ENCODE measurements around the gene KRT77. TPM values are rescaled to one million over a fixed set of nuclear protein-coding genes. Genes with fewer than 3 reads are reported as not detected.

Gene KRT77
- total and polyA plus RNA-seq, 10 of the 15 experiments (the other 5 are each of a cell fraction or from before 2014, with no cell fraction given), result not detected

DNA sequence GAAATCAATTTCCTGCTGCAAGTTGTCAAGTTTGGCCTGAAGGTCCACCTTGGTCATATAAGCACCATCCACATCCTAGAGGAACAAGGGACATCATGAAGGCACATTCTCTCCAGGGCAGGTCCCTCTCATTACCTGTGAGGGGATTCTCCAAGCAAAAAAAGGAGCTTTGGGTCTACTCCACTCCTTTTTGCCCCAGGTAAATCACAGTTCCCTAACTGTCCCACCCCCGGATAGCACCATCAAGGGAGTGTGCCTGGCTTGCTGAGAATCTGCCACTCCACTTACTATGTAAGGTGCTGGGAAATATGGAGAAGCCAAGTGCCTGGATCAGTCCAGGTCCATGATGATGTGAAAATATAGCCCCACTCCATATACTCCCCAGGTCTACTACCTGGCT lies 25.7 kb downstream of the KRT77 start (continued):
- TF ChIP-seq USF1 (IDR thresholded peaks at IDR 0.05; ENCODE audit: borderline replicate concordance, extremely low read length, insufficient read depth, low read depth, low read length) (no peak), HDAC2 (IDR thresholded peaks at IDR 0.05) (no peak)
- TF ChIP-seq, protein P1, sequence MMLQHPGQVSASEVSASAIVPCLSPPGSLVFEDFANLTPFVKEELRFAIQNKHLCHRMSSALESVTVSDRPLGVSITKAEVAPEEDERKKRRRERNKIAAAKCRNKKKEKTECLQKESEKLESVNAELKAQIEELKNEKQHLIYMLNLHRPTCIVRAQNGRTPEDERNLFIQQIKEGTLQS (IDR thresholded peaks at IDR 0.05; ENCODE audit: borderline replicate concordance, extremely low read depth, low read depth, low read length), result no peak

- CTCF ChIA-PET, result no interaction called here
- FAIRE-seq, result no peak
- in situ Hi-C loops (cut with MboI), result no loop called here
Measured at GRCh38 chr12:52677126-52677525, 26.2 kb downstream of the KRT77 start.

GRCh38 chr12:52676163-52676562 lies 27.2 kb downstream of the KRT77 start:
- intact Hi-C loops (cut with micrococcal nuclease; ENCODE audit: unreplicated experiment), result no loop called here
- no TSS peak for BruUV-seq (replicated peaks)
- no peak overlapping the region for H2AFZ ChIP-seq (ENCODE audit: control insufficient read depth, low read depth, low read length)
- no peaks in the 10 kb centered on the region for H3K9me3 ChIP-seq (replicated peaks; ENCODE audit: control insufficient read depth, insufficient read depth, low read length)
- FAIRE-seq (no peak), DNase-seq (ENCODE audit: low read depth, low spot score) (no peak), ATAC-seq (no peak)
- no peak overlapping the region for H3K4me3 ChIP-seq
- no peaks in the 10 kb centered on the region for H4K20me1 ChIP-seq (ENCODE audit: control insufficient read depth, insufficient read depth)
- no peaks in the 10 kb centered on the region for H3K79me2 ChIP-seq (ENCODE audit: control insufficient read depth, insufficient read depth, low read length)
- H3K36me3 ChIP-seq (ENCODE audit: control insufficient read depth in 2 of 2, insufficient read depth in 2 of 2, low read length in 1 of 2), result no peaks in the 10 kb centered on the region
- no peak overlapping the region for H3K9ac ChIP-seq (ENCODE audit: control insufficient read depth, insufficient read depth, low read length)
- ChIA-PET CTCF (no interaction called here), POLR2A (no interaction called here), SMC1A (ENCODE audit: uncharacterized antibody, unreplicated experiment) (no interaction called here), RAD21 (ENCODE audit: unreplicated experiment) (no interaction called here)
- H3K27me3 ChIP-seq (replicated peaks in 1 of 2; ENCODE audit: control insufficient read depth in 2 of 2, insufficient read depth in 2 of 2, low read length in 1 of 2), result no peaks in the 10 kb centered on the region; a peak in 3 of 4 replicates
- in situ Hi-C loops (cut with MboI), result no loop called here
- no peak overlapping the region for H3K27ac ChIP-seq (ENCODE audit: control insufficient read depth, insufficient read depth)
- H3K4me1 ChIP-seq (ENCODE audit: control insufficient read depth, insufficient read depth, low read length), result no peaks in the 10 kb centered on the region
- 32% methylated on average over 7 of the region's 7 CpGs for WGBS (ENCODE audit: insufficient coverage, insufficient replicate concordance, low lambda C conversion rate, missing lambda C conversion rate)
- H3K4me2 ChIP-seq (ENCODE audit: control insufficient read depth, insufficient read depth), result no peak overlapping the region
- TF ChIP-seq POLR2AphosphoS2 (IDR thresholded peaks at IDR 0.05; ENCODE audit: low read depth, low read length) (no peak), CUX1 (IDR thresholded peaks at IDR 0.05; ENCODE audit: insufficient replicate concordance, low read depth, low read length) (no peak), MLLT1 (IDR thresholded peaks at IDR 0.05) (no peak), MTA2 (IDR thresholded peaks at IDR 0.05; ENCODE audit: low read depth) (no peak)

More at GRCh38 chr12:52677126-52677525, 26.2 kb downstream of the KRT77 start:
- ATAC-seq (no peak), DNase-seq (ENCODE audit: low read depth, low spot score) (no peak)
- H2AFZ ChIP-seq (ENCODE audit: control insufficient read depth, low read depth, low read length), result no peak overlapping the region
- H3K4me3 ChIP-seq, result no peak overlapping the region
- no peaks in the 10 kb centered on the region for H3K4me1 ChIP-seq (ENCODE audit: control insufficient read depth, insufficient read depth, low read length)
- no peaks in the 10 kb centered on the region for H4K20me1 ChIP-seq (ENCODE audit: control insufficient read depth, insufficient read depth)
- POLR2A ChIA-PET, result no interaction called here
- no peak overlapping the region for H3K4me2 ChIP-seq (ENCODE audit: control insufficient read depth, insufficient read depth)
- no peaks in the 10 kb centered on the region for H3K36me3 ChIP-seq (ENCODE audit: control insufficient read depth in 2 of 2, insufficient read depth in 2 of 2, low read length in 1 of 2)
- intact Hi-C loops (cut with micrococcal nuclease; ENCODE audit: unreplicated experiment), result no loop called here
- no peaks in the 10 kb centered on the region for H3K79me2 ChIP-seq (ENCODE audit: control insufficient read depth, insufficient read depth, low read length)
- H3K9me3 ChIP-seq (replicated peaks; ENCODE audit: control insufficient read depth, insufficient read depth, low read length), result no peaks in the 10 kb centered on the region
- 8% methylated on average over 5 of the region's 5 CpGs for WGBS (ENCODE audit: insufficient coverage, insufficient replicate concordance, low lambda C conversion rate, missing lambda C conversion rate)
- RAD21 ChIA-PET (ENCODE audit: unreplicated experiment), result no interaction called here
- SMC1A ChIA-PET (ENCODE audit: uncharacterized antibody, unreplicated experiment), result no interaction called here
- no peak for TF ChIP-seq ZSCAN29 (IDR thresholded peaks at IDR 0.05)
- TF ChIP-seq SP1 (IDR thresholded peaks at IDR 0.05; ENCODE audit: low read depth, low read length), result no peak
- no peaks in the 10 kb centered on the region; a peak in 3 of 4 replicates for H3K27me3 ChIP-seq (replicated peaks in 1 of 2; ENCODE audit: control insufficient read depth in 2 of 2, insufficient read depth in 2 of 2, low read length in 1 of 2)
- H3K9ac ChIP-seq (ENCODE audit: control insufficient read depth, insufficient read depth, low read length), result no peak overlapping the region
- no TSS peak for BruUV-seq (replicated peaks)
- H3K27ac ChIP-seq (ENCODE audit: control insufficient read depth, insufficient read depth), result no peak overlapping the region

Measured in GM12878 (cell line).